Gastrocnemius medialis (tissue), 4 donors: ENCODE results near the gene GABRB1.

ENCODE experiments used
- CTCF ChIP-seq, 5 experiments: fragments of 450-650 bp in 3 of 5; fragments of 200-600 bp in 2 of 5; sonication (generic) in 2 of 5; IDR thresholded peaks in 4 of 5; conservative IDR thresholded peaks in 1 of 5; 1 replicate in 4 of 5; 2 replicates in 1 of 5; pipeline ENCODE4 v1.5.1; 2016 to 2019; ENCODE audit warnings: antibody characterized with exemption in 5 of 5, mild to moderate bottlenecking in 3 of 5, moderate library complexity in 3 of 5
- POLR2A ChIP-seq, 2 donors: fragments of 450-650 bp; IDR thresholded peaks; one replicate each; pipeline ENCODE4 v1.6.1; 2017; ENCODE audit warnings: antibody characterized with exemption in 2 of 2, mild to moderate bottlenecking in 2 of 2, moderate library complexity in 2 of 2

- TF ChIP-seq POLR2A (IDR thresholded peaks at IDR 0.05): no peak
- no peak for TF ChIP-seq CTCF (IDR thresholded peaks at IDR 0.05 in 4 of 5, conservative IDR thresholded peaks at IDR 0.05 in 1 of 5)
Observed at GRCh38 chr4:47213971-47214370, 182.6 kb downstream of the GABRB1 start.
